MM.1S (cell line): Measurements from ENCODE around the gene NTF3.

Experiments used
- DNase-seq: peaks from one replicate; pipeline ENCODE4 v3.0.0-alpha.2; 2015
- H2AFZ ChIP-seq: fragments of 300-600 bp; sonication (generic); 2 replicates; pipeline ENCODE4 v1.6.0; 2016; ENCODE audit warnings: antibody characterized with exemption, low read length
- H3F3A ChIP-seq: fragments of 300-600 bp; sonication (generic); 2 replicates; pipeline ENCODE4 v1.6.1; 2016; ENCODE audit warnings: mild to moderate bottlenecking, antibody characterized with exemption, low read length, moderate library complexity, mixed read lengths; ENCODE audit not compliant: insufficient read depth
- H3K27ac ChIP-seq: fragments of 300-600 bp; sonication (generic); 2 replicates; pipeline ENCODE4 v1.5.1; 2016; ENCODE audit warnings: mild to moderate bottlenecking, low read length
- H3K27me3 ChIP-seq: fragments of 300-600 bp; sonication (generic); replicated peaks from 2 replicates; pipeline ENCODE4 v1.6.0; 2016; ENCODE audit warnings: low read length; ENCODE audit not compliant: insufficient read depth
- H3K36me3 ChIP-seq: fragments of 300-600 bp; sonication (generic); replicated peaks from 2 replicates; pipeline ENCODE4 v1.6.1; 2016; ENCODE audit warnings: mild to moderate bottlenecking, low read length, mixed read lengths; ENCODE audit not compliant: insufficient read depth
- H3K4me1 ChIP-seq: fragments of 300-600 bp; sonication (generic); 2 replicates; pipeline ENCODE4 v1.6.1; 2016; ENCODE audit warnings: low read length, mixed read lengths
- H3K4me2 ChIP-seq: fragments of 300-600 bp; sonication (generic); 2 replicates; pipeline ENCODE4 v1.6.0; 2016; ENCODE audit warnings: low read depth, low read length
- H3K4me3 ChIP-seq: fragments of 300-600 bp; sonication (generic); 2 replicates; pipeline ENCODE4 v1.5.1; 2016; ENCODE audit warnings: low read length, mixed read lengths
- H3K79me2 ChIP-seq: fragments of 300-600 bp; sonication (generic); 2 replicates; pipeline ENCODE4 v1.6.1; 2016; ENCODE audit warnings: mixed run types, low read length, mixed read lengths
- H3K9ac ChIP-seq: fragments of 300-600 bp; sonication (generic); 2 replicates; pipeline ENCODE4 v1.6.1; 2016; ENCODE audit warnings: low read length, mixed read lengths
- H3K9me2 ChIP-seq: fragments of 300-600 bp; sonication (generic); replicated peaks from 2 replicates; pipeline ENCODE4 v1.6.1; 2016; ENCODE audit warnings: mild to moderate bottlenecking, low read length, mixed read lengths; ENCODE audit not compliant: insufficient read depth
- H3K9me3 ChIP-seq: fragments of 300-600 bp; sonication (generic); replicated peaks from 2 replicates; pipeline ENCODE4 v1.6.1; 2016; ENCODE audit warnings: mild to moderate bottlenecking, low read length, mixed read lengths; ENCODE audit not compliant: insufficient read depth
- H4K20me1 ChIP-seq: fragments of 300-600 bp; sonication (generic); 2 replicates; pipeline ENCODE4 v1.6.1; 2016; ENCODE audit warnings: mild to moderate bottlenecking, low read length, moderate library complexity, mixed read lengths; ENCODE audit not compliant: insufficient read depth
- CTCF ChIP-seq: fragments of 300-600 bp; sonication (generic); IDR thresholded peaks from 2 replicates; pipeline ENCODE4 v1.5.1; 2016; ENCODE audit warnings: antibody characterized with exemption, low read length, mixed read lengths
- EZH2 ChIP-seq: fragments of 300-600 bp; sonication (generic); optimal IDR thresholded peaks from 2 replicates; pipeline ENCODE3; 2017; ENCODE audit warnings: low read depth, mild to moderate bottlenecking, antibody characterized with exemption, low read length, mixed read lengths
- EZH2phosphoT487 ChIP-seq: fragments of 300-600 bp; sonication (generic); IDR thresholded peaks from 2 replicates; pipeline ENCODE4 v1.6.1; 2018; ENCODE audit warnings: antibody characterized with exemption, low read length

The NTF3 gene

DNA sequence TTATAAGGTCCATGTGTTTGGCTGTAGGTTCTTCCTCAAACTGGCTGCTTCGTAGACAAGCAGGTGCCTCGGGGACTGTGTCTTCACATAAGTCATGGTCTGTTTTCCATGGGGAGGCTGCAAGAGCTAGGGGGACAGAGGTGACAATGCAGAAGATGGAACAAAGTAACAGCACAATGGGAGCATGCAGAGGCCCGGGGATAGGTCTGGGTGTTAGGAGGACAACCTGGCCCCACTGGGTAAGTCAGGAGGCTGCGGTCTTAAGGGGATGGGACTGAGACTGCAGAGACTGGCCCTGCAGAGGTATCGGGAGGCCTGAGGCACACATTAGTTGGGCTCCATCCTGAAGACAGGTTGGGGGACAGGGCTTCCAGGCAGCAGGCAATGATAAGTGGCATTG is 88.9 kb downstream of the NTF3 start:
- Histone ChIP-seq H3K27me3 (no peaks in the 10 kb centered on the region), H3K9me3 (no peaks in the 10 kb centered on the region), H3K4me2 (no peak overlapping the region), H3K4me1 (no peaks in the 10 kb centered on the region), H3K79me2 (no peaks in the 10 kb centered on the region), H2AFZ (no peak overlapping the region), H3K27ac (no peak overlapping the region), H3F3A (no peaks in the 10 kb centered on the region), H3K4me3 (no peak overlapping the region), H4K20me1 (no peaks in the 10 kb centered on the region), H3K36me3 (no peaks in the 10 kb centered on the region), H3K9ac (no peak overlapping the region), H3K9me2 (no peaks in the 10 kb centered on the region)
- no peak for DNase-seq
- TF ChIP-seq EZH2phosphoT487 (no peak), EZH2 (no peak), CTCF (no peak)

GRCh38 chr12:5521456-5522325 is 89.8 kb downstream of the NTF3 start:
- TF ChIP-seq EZH2 (no peak), CTCF (no peak), EZH2phosphoT487 (no peak)
- no peak for DNase-seq
- Histone ChIP-seq H3K4me3 (no peak overlapping the region), H3K4me1 (no peaks in the 10 kb centered on the region), H3K4me2 (no peak overlapping the region), H3K9ac (no peak overlapping the region), H3K79me2 (no peaks in the 10 kb centered on the region), H3K9me2 (no peaks in the 10 kb centered on the region), H4K20me1 (no peaks in the 10 kb centered on the region), H3F3A (no peaks in the 10 kb centered on the region), H3K27ac (no peak overlapping the region), H2AFZ (no peak overlapping the region), H3K27me3 (no peaks in the 10 kb centered on the region), H3K9me3 (no peaks in the 10 kb centered on the region), H3K36me3 (no peaks in the 10 kb centered on the region)

- H3K27ac ChIP-seq = no peak overlapping the region
- H4K20me1 ChIP-seq = no peaks in the 10 kb centered on the region
- H3K9me2 ChIP-seq = no peaks in the 10 kb centered on the region
- no peak for DNase-seq
- TF ChIP-seq EZH2phosphoT487 = no peak
- no peak for TF ChIP-seq CTCF
- TF ChIP-seq EZH2 = no peak
- no peaks in the 10 kb centered on the region for H3F3A ChIP-seq
- H3K27me3 ChIP-seq = no peaks in the 10 kb centered on the region
- no peak overlapping the region for H3K4me3 ChIP-seq
- no peak overlapping the region for H3K4me2 ChIP-seq
- no peaks in the 10 kb centered on the region for H3K4me1 ChIP-seq
- no peak overlapping the region for H3K9ac ChIP-seq
- no peaks in the 10 kb centered on the region for H3K79me2 ChIP-seq
- no peaks in the 10 kb centered on the region for H3K36me3 ChIP-seq
- H3K9me3 ChIP-seq = no peaks in the 10 kb centered on the region
- H2AFZ ChIP-seq = no peak overlapping the region
Observed at GRCh38 chr12:5522432-5523335, 90.8 kb downstream of the NTF3 start.
